ENCODE results near the gene TMPRSS15. TPM values are rescaled to one million over a fixed set of nuclear protein-coding genes. Genes with fewer than 3 reads are reported as not detected.

TMPRSS15 gene
- total RNA-seq, 4 donors from 2014 or later, result 0.07 TPM; not detected in 3

GRCh38 chr21:18251065-18251464, 152.5 kb downstream of the TMPRSS15 start:
- H3K4me1 ChIP-seq, result no peaks in the 10 kb centered on the region
- no peaks in the 10 kb centered on the region for H3K27me3 ChIP-seq
- intact Hi-C loops (cut with DNase I; ENCODE audit: low total_unique reads), result no loop called here
- no peak for TF ChIP-seq CTCF (IDR thresholded peaks at IDR 0.05)
- TF ChIP-seq POLR2A (IDR thresholded peaks at IDR 0.05), result no peak
- no peak for DNase-seq
- no peaks in the 10 kb centered on the region for H3K36me3 ChIP-seq
- H3K27ac ChIP-seq, result no peak overlapping the region
- H3K9me3 ChIP-seq, result no peaks in the 10 kb centered on the region
- no peak overlapping the region for H3K4me3 ChIP-seq

GRCh38 chr21:18249672-18250071, 153.9 kb downstream of the TMPRSS15 start:
- Histone ChIP-seq H3K27ac (no peak overlapping the region), H3K9me3 (no peaks in the 10 kb centered on the region), H3K4me1 (peaks cover 0 to 4% of the 10 kb centered on the region in 2 donors), H3K27me3 (peaks cover 0 to under 1% of the 10 kb centered on the region in 2 donors), H3K4me3 (no peak overlapping the region), H3K36me3 (no peaks in the 10 kb centered on the region)
- intact Hi-C loops (cut with DNase I; ENCODE audit: low total_unique reads), result no loop called here
- TF ChIP-seq CTCF (IDR thresholded peaks at IDR 0.05), result no peak
- TF ChIP-seq POLR2A (IDR thresholded peaks at IDR 0.05), result no peak
- DNase-seq, result no peak

- no peak for DNase-seq
- no peak overlapping the region for H3K4me3 ChIP-seq
- intact Hi-C loops (cut with DNase I; ENCODE audit: low total_unique reads), result no loop called here
- H3K4me1 ChIP-seq, result peaks cover 0 to 4% of the 10 kb centered on the region in 2 donors
- H3K27ac ChIP-seq, result no peak overlapping the region
- H3K36me3 ChIP-seq, result no peaks in the 10 kb centered on the region
- peaks cover 0 to 13% of the 10 kb centered on the region in 2 donors for H3K27me3 ChIP-seq
- TF ChIP-seq CTCF (IDR thresholded peaks at IDR 0.05), result no peak
- TF ChIP-seq POLR2A (IDR thresholded peaks at IDR 0.05), result no peak
- H3K9me3 ChIP-seq, result no peaks in the 10 kb centered on the region
Measured at GRCh38 chr21:18248171-18248570, 155.4 kb downstream of the TMPRSS15 start.

GRCh38 chr21:18245464-18245967, 158.1 kb downstream of the TMPRSS15 start:
- Histone ChIP-seq H3K27me3 (peaks cover 0 to 17% of the 10 kb centered on the region in 2 donors), H3K4me3 (peak overlapping the region in 1 of 2 donors; percentile 22), H3K36me3 (no peaks in the 10 kb centered on the region), H3K9me3 (no peaks in the 10 kb centered on the region), H3K27ac (no peak overlapping the region), H3K4me1 (peaks cover 0 to 4% of the 10 kb centered on the region in 2 donors)
- DNase-seq, result no peak
- TF ChIP-seq CTCF (IDR thresholded peaks at IDR 0.05), result no peak
- TF ChIP-seq POLR2A (IDR thresholded peaks at IDR 0.05), result no peak
- intact Hi-C loops (cut with DNase I; ENCODE audit: low total_unique reads), result no loop called here

- Histone ChIP-seq H3K27ac (no peak within 1 kb of the TSS), H3K4me3 (peak within 1 kb of the TSS in 1 of 2 donors; percentile 22), H3K27me3 (peaks cover 0 to 17% of the 10 kb centered on the region in 2 donors), H3K36me3 (no peaks in the 10 kb centered on the region), H3K9me3 (no peaks in the 10 kb centered on the region), H3K4me1 (peaks cover 0 to 4% of the 10 kb centered on the region in 2 donors)
- DNase-seq, result no peak
- no peak for TF ChIP-seq POLR2A (IDR thresholded peaks at IDR 0.05)
- TF ChIP-seq CTCF (IDR thresholded peaks at IDR 0.05), result no peak
- intact Hi-C loops (cut with DNase I; ENCODE audit: low total_unique reads), result no loop called here
Measured at GRCh38 chr21:18244671-18245463, 158.7 kb downstream of the TMPRSS15 start, which contains the start of gene CHODL. TSS of gene CHODL (plus strand) at chr21:18244833. CDS start at chr21:18245224, 391 bp downstream.
